Tibial artery (tissue), 4 donors: ENCODE measurements around the gene HEMGN.
"Not testable (repeated sequence)": the region's sequence is repeated elsewhere in the genome, so short reads cannot be mapped to it uniquely, and the experiment has no call there.

ENCODE experiments used
- DNase-seq, 2 donors: peaks; one replicate each; pipeline ENCODE4 v3.0.0-alpha.2; 2019
- H3K27ac ChIP-seq, 2 donors: fragments of 200-600 bp; sonication (generic) in 1 of 2; 1 replicate in 1 of 2; 2 replicates in 1 of 2; pipeline ENCODE4 v1.5.1; 2018 to 2019; ENCODE audit warnings: mild to moderate bottlenecking in 1 of 2
- H3K27me3 ChIP-seq, 2 donors: fragments of 200-600 bp; sonication (generic) in 1 of 2; one replicate each; pipeline versions ENCODE4 v1.5.1 to v1.6.0; 2016 to 2019
- H3K36me3 ChIP-seq, 3 donors: fragments of 200-600 bp; sonication (generic) in 2 of 3; one replicate each; pipeline ENCODE4 v1.5.1; 2016 to 2019; ENCODE audit warnings: mild to moderate bottlenecking in 2 of 3
- H3K4me1 ChIP-seq, 4 donors: fragments of 200-600 bp; sonication (generic) in 2 of 4; 1 replicate in 3 of 4; 2 replicates in 1 of 4; pipeline ENCODE4 v1.5.1; 2016 to 2019
- H3K4me3 ChIP-seq, 2 donors: fragments of 200-600 bp; sonication (generic) in 1 of 2; 1 replicate in 1 of 2; 2 replicates in 1 of 2; pipeline ENCODE4 v1.5.1; 2018 to 2019; ENCODE audit warnings: mild to moderate bottlenecking in 2 of 2
- H3K9me3 ChIP-seq, 3 donors: fragments of 200-600 bp; sonication (generic) in 1 of 3; one replicate each; pipeline ENCODE4 v1.5.1; 2016 to 2019
- intact Hi-C: fragments of 100-400 bp; cut with DNase I; formaldehyde crosslinking; loops from one replicate; pipeline ENCODE4 v1.15.0; 2023; ENCODE audit warnings: low total_unique reads
- TF ChIP-seq, protein P1 (sequence below), 2 experiments: fragments of 200-600 bp in 1 of 2; fragments of 450-650 bp in 1 of 2; IDR thresholded peaks; one replicate each; pipeline ENCODE4 v1.5.1; 2017 to 2019; ENCODE audit warnings: antibody characterized with exemption in 2 of 2, mild to moderate bottlenecking in 1 of 2, moderate library complexity in 1 of 2

HEMGN gene

DNA sequence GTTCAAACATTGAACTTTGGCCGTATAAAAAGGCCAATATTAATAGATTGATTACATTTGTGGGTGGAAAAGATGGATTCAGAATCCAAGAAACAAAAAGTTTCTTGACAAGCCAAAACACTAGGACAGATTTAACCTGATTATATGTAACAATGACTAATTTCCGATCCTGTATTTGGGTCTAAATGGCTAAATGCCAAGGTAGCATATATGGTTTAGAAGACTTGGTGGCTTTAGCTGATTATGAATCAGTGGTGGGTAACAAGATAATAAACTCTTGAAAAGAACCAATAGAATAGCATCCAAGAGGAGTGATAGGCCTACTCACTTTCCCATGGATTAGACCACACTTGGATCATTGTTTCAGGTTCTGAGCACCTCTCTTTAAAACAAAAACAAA, 23.4 kb upstream of the HEMGN start:
- TF ChIP-seq, protein P1, sequence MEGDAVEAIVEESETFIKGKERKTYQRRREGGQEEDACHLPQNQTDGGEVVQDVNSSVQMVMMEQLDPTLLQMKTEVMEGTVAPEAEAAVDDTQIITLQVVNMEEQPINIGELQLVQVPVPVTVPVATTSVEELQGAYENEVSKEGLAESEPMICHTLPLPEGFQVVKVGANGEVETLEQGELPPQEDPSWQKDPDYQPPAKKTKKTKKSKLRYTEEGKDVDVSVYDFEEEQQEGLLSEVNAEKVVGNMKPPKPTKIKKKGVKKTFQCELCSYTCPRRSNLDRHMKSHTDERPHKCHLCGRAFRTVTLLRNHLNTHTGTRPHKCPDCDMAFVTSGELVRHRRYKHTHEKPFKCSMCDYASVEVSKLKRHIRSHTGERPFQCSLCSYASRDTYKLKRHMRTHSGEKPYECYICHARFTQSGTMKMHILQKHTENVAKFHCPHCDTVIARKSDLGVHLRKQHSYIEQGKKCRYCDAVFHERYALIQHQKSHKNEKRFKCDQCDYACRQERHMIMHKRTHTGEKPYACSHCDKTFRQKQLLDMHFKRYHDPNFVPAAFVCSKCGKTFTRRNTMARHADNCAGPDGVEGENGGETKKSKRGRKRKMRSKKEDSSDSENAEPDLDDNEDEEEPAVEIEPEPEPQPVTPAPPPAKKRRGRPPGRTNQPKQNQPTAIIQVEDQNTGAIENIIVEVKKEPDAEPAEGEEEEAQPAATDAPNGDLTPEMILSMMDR (IDR thresholded peaks at IDR 0.05): no peak
- H3K36me3 ChIP-seq: no peaks in the 10 kb centered on the region
- DNase-seq: no peak
- intact Hi-C loops: no loop called here
- no peaks in the 10 kb centered on the region for H3K4me1 ChIP-seq
- peaks cover 0 to 5% of the 10 kb centered on the region in 2 donors for H3K27me3 ChIP-seq
- no peak overlapping the region for H3K27ac ChIP-seq
- H3K9me3 ChIP-seq: no peaks in the 10 kb centered on the region
- no peak overlapping the region for H3K4me3 ChIP-seq

DNA sequence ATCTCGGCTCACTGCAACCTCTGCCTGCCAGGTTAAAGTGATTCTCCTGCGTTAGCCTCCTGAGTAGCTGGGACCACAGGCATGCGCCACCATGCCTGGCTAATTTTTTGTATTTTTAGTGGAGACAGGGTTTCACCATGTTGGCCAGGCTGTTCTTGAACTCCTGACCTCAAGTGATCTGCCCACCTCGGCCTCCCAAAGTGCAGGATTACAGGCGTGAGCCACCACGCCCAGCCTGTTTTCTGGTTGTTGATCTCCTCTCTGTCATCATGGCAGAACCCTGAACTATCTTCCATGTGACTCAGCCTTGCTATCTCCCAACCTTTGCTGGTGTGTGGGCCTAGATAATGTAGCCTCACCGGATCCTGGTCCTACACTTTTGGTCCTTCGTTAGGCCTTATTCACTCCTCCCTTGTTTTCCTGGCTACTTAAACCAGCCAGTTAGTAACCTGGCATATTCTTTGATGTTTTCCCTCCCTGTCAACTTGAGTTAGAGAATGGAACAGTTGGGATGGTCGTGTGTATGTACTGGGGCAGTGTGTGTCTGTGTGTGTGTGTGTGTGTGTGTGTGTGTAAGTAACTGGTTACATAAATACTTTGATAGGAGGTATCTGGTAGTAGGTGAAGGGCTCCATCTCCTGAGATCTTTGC, 22.8 kb upstream of the HEMGN start:
- H3K4me3 ChIP-seq, intact Hi-C loops, H3K4me1 ChIP-seq, H3K9me3 ChIP-seq, H3K27me3 ChIP-seq, H3K36me3 ChIP-seq, DNase-seq, H3K27ac ChIP-seq: not testable (repeated sequence)

DNA sequence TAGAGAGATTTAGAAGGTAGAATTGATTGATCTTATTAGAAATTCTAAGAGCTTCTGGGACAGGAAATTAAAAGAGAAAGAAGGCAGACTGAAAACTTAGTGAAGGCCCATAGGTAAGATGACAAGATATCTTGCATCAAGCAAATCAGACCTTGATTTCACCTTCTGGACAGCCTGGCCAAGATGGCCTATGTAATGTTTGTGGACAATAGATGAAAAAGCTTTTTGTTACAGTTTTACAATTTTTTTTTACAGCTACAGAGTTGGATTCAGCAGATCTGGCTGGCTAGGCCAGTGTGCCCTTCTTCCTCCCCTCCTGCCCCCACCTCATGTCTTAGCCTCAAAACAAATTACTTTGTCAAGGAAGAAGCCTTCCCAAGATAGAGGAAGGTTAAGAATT, 21.6 kb upstream of the HEMGN start:
- H3K4me1 ChIP-seq: no peaks in the 10 kb centered on the region
- no peaks in the 10 kb centered on the region for H3K36me3 ChIP-seq
- H3K4me3 ChIP-seq: no peak overlapping the region
- DNase-seq: no peak
- H3K9me3 ChIP-seq: no peaks in the 10 kb centered on the region
- intact Hi-C loops: no loop called here
- no peak overlapping the region for H3K27ac ChIP-seq
- TF ChIP-seq, protein P1 (IDR thresholded peaks at IDR 0.05): no peak
- peaks cover 0 to 2% of the 10 kb centered on the region in 2 donors for H3K27me3 ChIP-seq

DNA sequence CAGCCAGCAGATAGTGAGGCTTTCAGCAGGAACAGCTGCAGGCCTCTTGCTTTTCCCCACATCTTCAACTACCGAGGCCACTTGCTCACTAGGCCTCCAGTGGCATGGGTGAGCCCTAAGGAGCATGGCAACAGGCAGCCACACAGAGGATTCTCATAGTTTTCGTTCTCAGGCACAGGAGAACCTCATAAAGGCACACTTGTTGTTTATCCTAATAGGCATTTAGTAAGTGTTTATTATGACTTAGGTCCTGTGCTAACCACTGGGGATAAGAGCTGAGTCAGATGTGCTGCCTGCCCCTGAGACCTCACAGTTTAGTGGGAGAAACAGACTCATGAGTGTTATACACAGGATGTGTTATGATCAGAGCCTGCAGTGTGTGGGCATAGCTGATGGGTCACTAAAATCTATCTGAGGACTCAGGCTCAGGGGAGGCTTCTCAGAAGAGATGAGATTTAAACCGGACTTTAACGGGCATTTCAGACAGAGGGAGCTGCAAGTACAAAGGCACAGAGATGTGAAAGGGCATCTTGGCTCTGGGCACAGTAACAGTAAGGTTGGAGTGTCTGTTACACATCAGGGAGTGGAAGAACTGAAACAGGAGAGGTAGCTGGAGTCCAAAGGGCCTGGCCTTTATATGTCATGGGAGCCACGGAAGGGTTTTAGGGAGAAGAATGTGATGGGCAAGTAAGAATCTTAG, 21.0 kb upstream of the HEMGN start:
- Histone ChIP-seq H3K4me3 (no peak overlapping the region), H3K27me3 (peaks cover 0 to 2% of the 10 kb centered on the region in 2 donors), H3K9me3 (no peaks in the 10 kb centered on the region), H3K4me1 (no peaks in the 10 kb centered on the region), H3K36me3 (no peaks in the 10 kb centered on the region), H3K27ac (no peak overlapping the region)
- DNase-seq: no peak
- TF ChIP-seq, protein P1 (IDR thresholded peaks at IDR 0.05): no peak
- intact Hi-C loops: no loop called here

DNA sequence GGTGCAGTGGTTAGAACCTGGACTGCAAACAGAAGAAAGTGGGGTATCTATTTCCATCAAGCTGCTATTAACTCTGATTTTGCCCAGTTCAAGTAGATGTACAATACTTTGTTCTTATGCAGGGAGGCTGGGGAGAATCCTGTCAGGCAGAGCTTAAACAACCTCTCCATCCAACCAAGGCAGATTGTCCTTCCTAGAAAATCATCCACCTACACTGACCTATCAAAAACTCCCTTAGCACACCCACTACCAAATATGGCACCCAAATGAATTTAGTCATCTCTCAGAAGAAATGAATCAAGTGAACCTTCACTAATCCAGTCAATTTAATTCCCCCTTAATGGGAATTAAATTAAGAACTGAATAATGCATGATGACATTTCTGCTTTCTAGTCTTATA, 18.4 kb upstream of the HEMGN start:
- H3K27me3 ChIP-seq: peaks cover 0 to 7% of the 10 kb centered on the region in 2 donors
- DNase-seq: no peak
- peaks cover 0 to 5% (median 4%) of the 10 kb centered on the region in 3 donors for H3K9me3 ChIP-seq
- H3K27ac ChIP-seq: no peak overlapping the region
- H3K4me3 ChIP-seq: no peak overlapping the region
- intact Hi-C loops: no loop called here
- TF ChIP-seq, protein P1 (IDR thresholded peaks at IDR 0.05): no peak
- no peaks in the 10 kb centered on the region for H3K4me1 ChIP-seq
- no peaks in the 10 kb centered on the region for H3K36me3 ChIP-seq

DNA sequence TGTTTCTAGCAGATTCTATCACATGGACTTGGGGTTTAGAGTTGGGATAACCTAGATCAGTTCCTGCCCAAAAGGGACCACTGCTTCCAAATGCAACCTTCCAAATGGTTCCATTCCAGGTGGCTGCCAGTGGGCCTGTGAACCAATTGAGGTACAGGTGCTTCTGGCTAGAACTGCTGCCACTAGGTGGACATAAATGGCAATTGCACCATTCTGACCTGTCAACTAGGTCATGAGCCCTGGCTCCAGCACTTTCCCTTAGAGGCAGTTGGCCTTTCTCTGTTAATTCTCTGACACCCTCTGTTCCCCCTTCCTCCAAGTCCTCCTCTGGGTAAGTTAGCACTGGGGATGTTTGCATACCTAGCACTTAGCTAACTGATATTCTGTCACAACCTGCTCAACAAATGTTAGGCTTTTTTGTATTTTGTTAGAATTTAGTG, 16.6 kb upstream of the HEMGN start:
- intact Hi-C loops: no loop called here
- TF ChIP-seq, protein P1 (IDR thresholded peaks at IDR 0.05): peak in 1 of 2 experiments; percentile 14
- H3K4me1 ChIP-seq: no peaks in the 10 kb centered on the region
- peaks cover 0 to 16% of the 10 kb centered on the region in 2 donors for H3K27me3 ChIP-seq
- peaks cover 0 to 13% (median 13%) of the 10 kb centered on the region in 3 donors for H3K9me3 ChIP-seq
- no peak for DNase-seq
- no peaks in the 10 kb centered on the region for H3K36me3 ChIP-seq
- no peak overlapping the region for H3K4me3 ChIP-seq
- H3K27ac ChIP-seq: no peak overlapping the region

DNA sequence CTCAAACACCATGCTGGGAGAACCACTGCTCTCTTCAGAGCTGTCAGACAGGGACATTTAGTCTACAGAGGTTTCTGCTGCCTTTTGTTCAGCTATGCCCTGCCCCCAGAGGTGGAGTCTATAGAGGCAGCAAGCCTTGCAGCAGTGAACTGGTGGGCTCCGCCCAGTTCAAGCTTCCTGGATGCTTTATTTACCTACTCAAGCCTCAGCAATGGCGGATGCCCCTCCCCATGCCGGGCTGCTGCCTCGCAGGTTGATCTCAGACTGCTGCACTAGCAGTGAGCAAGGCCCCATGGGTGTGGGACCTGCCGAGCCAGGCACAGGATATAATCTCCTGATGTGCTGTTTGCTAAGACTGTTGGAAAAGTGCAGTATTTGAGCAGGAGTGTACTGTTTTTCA, 12.9 kb upstream of the HEMGN start:
- H3K4me3 ChIP-seq, intact Hi-C loops, DNase-seq, H3K4me1 ChIP-seq, H3K27ac ChIP-seq, H3K36me3 ChIP-seq: not testable (repeated sequence)
- peaks cover 0 to 13% (median 13%) of the 10 kb centered on the region in 3 donors for H3K9me3 ChIP-seq
- peaks cover 0 to 16% of the 10 kb centered on the region in 2 donors for H3K27me3 ChIP-seq

DNA sequence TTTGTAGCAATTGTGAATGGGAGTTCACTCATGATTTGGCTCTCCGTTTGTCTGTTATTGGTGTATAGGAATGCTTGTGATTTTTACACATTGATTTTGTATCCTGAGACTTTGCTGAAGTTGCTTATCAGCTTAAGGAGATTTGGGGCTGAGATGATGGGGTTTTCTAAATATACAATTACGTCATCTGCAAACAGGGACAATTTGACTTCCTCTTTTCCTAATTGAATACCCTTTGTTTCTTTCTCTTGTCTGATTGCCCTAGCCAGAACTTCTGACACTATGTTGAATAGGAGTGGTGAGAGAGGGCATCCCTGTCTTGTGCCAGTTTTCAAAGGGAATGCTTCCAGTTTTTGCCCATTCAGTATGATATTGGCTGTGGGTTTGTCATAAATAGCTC, 9.1 kb upstream of the HEMGN start:
- peaks cover 0 to 13% (median 13%) of the 10 kb centered on the region in 3 donors for H3K9me3 ChIP-seq
- H3K4me1 ChIP-seq, H3K27ac ChIP-seq, H3K36me3 ChIP-seq, H3K4me3 ChIP-seq, intact Hi-C loops, DNase-seq: not testable (repeated sequence)
- H3K27me3 ChIP-seq: peaks cover 0 to 14% of the 10 kb centered on the region in 2 donors

DNA sequence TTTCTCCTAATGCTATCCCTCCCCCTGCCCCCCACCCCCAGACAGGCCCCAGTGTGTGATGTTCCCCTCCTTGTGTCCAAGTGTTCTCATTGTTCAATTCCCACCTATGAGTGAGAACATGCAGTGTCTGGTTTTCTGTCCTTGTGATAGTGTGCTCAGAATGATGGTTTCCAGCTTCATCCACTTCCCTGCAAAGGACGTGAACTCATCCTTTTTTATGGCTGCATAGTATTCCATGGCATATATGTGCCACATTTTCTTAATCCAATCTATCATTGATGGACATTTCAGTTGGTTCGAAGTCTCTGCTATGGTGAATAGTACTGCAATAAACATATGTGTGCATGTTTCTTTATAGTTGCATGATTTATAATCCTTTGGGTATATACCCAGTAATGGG, 7.5 kb upstream of the HEMGN start:
- H3K36me3 ChIP-seq, H3K27me3 ChIP-seq, H3K9me3 ChIP-seq, DNase-seq, H3K4me1 ChIP-seq, H3K4me3 ChIP-seq, intact Hi-C loops, H3K27ac ChIP-seq: not testable (repeated sequence)
